ENCODE data around the gene HIP1.

DNA sequence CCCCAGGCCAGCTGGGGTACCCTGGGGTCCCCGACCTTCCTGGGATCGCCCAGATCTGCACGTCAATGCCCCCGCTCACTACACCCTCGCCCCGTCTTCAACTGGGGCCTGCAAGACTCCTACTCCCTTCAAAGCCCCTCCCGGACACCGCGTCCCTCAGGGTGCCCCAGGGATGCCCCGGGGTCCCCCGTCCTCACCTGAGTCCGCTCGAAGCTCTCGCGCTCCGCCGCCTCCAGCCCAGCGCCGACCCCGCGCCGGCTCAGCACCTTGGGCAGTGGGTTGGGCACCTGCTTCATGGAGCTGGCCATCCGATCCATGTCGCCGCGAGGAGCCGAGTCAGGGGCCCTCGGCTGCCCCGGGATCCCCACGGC lies at the start of gene HIP1:
- TF ChIP-seq ZBTB21 (CRISPR knock-in tag; IDR thresholded peaks at IDR 0.05), result no peak
- TF ChIP-seq POLR2A (IDR thresholded peaks at IDR 0.05; ENCODE audit: insufficient read depth in 1 of 2, low read depth in 2 of 2, low read length in 2 of 2), result peak in 1 of 2 experiments; percentile 46; a peak in 1 of 4 replicates
- TF ChIP-seq SNRNP70 (IDR thresholded peaks at IDR 0.05; ENCODE audit: low read depth, low read length), result no peak

Data from HepG2 (cell line).